Naive thymus-derived CD8-positive, alpha-beta T cell (primary cell): ENCODE results near the gene BMPER. TPM values are rescaled to one million over a fixed set of nuclear protein-coding genes. Genes with fewer than 3 reads are reported as not detected.
A peak's percentile ranks its signal among the peaks of the same experiment; 100 is the strongest.
"Not testable (repeated sequence)": the region's sequence is repeated elsewhere in the genome, so short reads cannot be mapped to it uniquely, and the experiment has no call there.

Source experiments
- ATAC-seq, 2 donors: fragments of 150-1000 bp; cut with Tn5 transposase in 1 of 2; sonication (Bioruptor Pico), chemical (Tn5 transposase) in 1 of 2; 1 replicate in 1 of 2; 2 replicates in 1 of 2; pipeline ENCODE4 v1.10.0; 2021; ENCODE audit warnings: mild to moderate bottlenecking in 2 of 2, moderate library complexity in 2 of 2
- POLR2A ChIA-PET: fragments of 350-600 bp; sonication (Branson Sonifier 250); formaldehyde crosslinking; loops from one replicate; lab custom pipeline; 2021; ENCODE audit warnings: antibody characterized with exemption; lab: Charles Lee
- DNase-seq, 10 donors: peaks; one replicate each; pipeline versions ENCODE4 v3.0.0 to v3.0.0-alpha.2; 2020 to 2022
- H3K27ac Mint-ChIP-seq, 10 donors: one replicate each; pipeline ENCODE4 v1.8.0; 2020 to 2022; ENCODE audit warnings: mild to moderate bottlenecking in 10 of 10, mixed read lengths in 10 of 10, moderate library complexity in 4 of 10, inconsistent platforms in 1 of 10
- H3K27me3 Mint-ChIP-seq, 5 donors: one replicate each; pipeline ENCODE4 v1.8.0; 2021 to 2022; ENCODE audit warnings: mixed read lengths in 5 of 5
- H3K36me3 Mint-ChIP-seq, 3 donors: one replicate each; pipeline ENCODE4 v1.8.0; 2020 to 2022; ENCODE audit warnings: mixed read lengths in 3 of 3, mild to moderate bottlenecking in 2 of 3, inconsistent platforms in 1 of 3
- H3K4me1 Mint-ChIP-seq, 4 donors: one replicate each; pipeline ENCODE4 v1.8.0; 2021 to 2022; ENCODE audit warnings: mixed read lengths in 4 of 4
- H3K4me3 Mint-ChIP-seq, 10 donors: one replicate each; pipeline ENCODE4 v1.8.0; 2020 to 2022; ENCODE audit warnings: mild to moderate bottlenecking in 10 of 10, mixed read lengths in 10 of 10, moderate library complexity in 6 of 10, inconsistent platforms in 1 of 10
- H3K9me3 Mint-ChIP-seq, 9 donors: one replicate each; pipeline ENCODE4 v1.8.0; 2020 to 2022; ENCODE audit warnings: mixed read lengths in 9 of 9, mild to moderate bottlenecking in 3 of 9, inconsistent platforms in 1 of 9, moderate library complexity in 1 of 9
- polyA plus RNA-seq, 3 donors: library from polyadenylated mRNA; unstranded; fragments of 300-500 nt; fragmentation: Illumina TruSeq; gene quantifications; one replicate each; pipeline ENCODE4 v1.2.3, GENCODE V29; 2021
- total RNA-seq, 8 experiments: library from RNA in 2 of 8; stranded (reverse) in 2 of 8; gene quantifications; one replicate each; pipeline ENCODE4 v1.2.3 and lab custom pipeline; 2021 to 2026

The BMPER gene
- total and polyA plus RNA-seq, 5 experiments from 2014 or later: not detected

DNA sequence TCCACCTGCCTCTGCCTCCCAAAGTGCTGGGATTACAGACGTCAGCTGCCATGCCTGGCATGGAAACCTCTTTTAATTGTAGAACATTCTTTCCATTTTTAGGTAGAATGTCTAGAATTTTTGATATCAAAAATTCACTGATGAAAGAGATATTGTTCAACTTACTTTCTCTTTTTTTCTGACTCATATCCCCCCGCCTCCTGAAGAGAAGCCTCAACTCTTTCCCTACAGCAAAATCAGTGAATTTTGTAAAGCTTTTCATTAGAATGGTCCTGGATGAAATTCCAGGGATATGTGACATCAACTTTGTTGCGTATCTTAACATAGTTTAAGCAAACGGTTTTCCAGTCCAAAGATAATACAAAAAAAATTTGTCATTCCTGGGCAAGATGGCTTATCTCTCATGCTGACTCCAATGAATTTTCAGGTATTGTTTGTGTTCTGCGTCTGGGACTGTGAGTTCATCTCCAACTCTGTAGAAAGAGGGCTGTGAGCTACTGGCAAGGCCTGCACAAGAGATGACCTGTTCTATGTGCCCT, 256.8 kb downstream of the BMPER start:
- no peak for DNase-seq
- no peak overlapping the region for H3K27ac Mint-ChIP-seq
- no peak overlapping the region for H3K4me3 Mint-ChIP-seq
- no peak for ATAC-seq
- no peaks in the 10 kb centered on the region for H3K27me3 Mint-ChIP-seq
- no peaks in the 10 kb centered on the region for H3K4me1 Mint-ChIP-seq
- POLR2A ChIA-PET: no interaction called here
- H3K9me3 Mint-ChIP-seq: peaks cover 0 to 19% (median 8%) of the 10 kb centered on the region in 9 donors
- H3K36me3 Mint-ChIP-seq: no peaks in the 10 kb centered on the region

DNA sequence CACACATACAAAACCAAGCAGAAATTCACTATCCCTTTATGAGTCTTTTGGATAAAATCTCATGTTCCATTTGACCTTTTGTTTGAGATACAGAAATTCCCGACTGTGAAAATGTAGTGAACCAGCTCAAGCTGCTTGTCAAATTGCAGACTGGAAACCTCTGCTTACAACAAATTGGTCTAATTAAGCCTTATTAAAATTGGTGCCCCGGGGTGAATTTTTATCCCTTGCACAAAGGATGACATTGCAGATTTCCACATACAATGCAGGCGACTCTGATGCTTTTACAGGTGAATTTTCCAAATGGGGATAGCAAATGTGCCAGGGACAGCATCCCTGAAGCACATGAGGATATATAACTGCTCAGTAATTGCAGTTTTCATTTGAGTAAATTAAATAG, 257.3 kb downstream of the BMPER start:
- POLR2A ChIA-PET: no interaction called here
- Mint-ChIP-seq H3K36me3 (no peaks in the 10 kb centered on the region), H3K27me3 (no peaks in the 10 kb centered on the region), H3K4me3 (no peak overlapping the region), H3K4me1 (no peaks in the 10 kb centered on the region), H3K9me3 (peaks cover 0 to 13% (median 5%) of the 10 kb centered on the region in 9 donors), H3K27ac (no peak overlapping the region)
- no peak for DNase-seq
- ATAC-seq: no peak

DNA sequence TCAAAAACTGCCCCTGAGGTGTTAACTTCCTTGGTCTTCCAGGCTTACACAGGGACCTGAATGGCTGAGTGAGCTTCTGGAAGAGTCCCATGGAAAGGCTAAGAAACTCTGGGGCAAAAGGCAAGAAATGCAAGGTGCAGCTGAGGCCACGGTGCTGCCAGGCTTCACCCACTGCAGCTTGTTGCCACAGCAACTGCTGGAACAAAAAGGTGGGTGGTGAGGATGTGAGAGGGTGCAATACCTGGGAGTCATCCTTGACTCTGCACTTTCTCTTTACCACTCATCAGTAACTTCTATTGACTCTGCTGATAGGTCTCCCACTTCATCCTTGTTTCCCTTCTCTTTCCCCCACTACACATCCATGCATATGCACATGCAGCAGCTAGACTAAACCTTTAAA, 258.6 kb downstream of the BMPER start:
- Mint-ChIP-seq H3K27me3 (no peaks in the 10 kb centered on the region), H3K4me3 (no peak overlapping the region), H3K4me1 (no peaks in the 10 kb centered on the region), H3K27ac (no peak overlapping the region), H3K36me3 (no peaks in the 10 kb centered on the region), H3K9me3 (peaks cover 1 to 20% (median 8%) of the 10 kb centered on the region in 9 donors)
- DNase-seq (no peak), ATAC-seq (no peak)
- POLR2A ChIA-PET: no interaction called here

DNA sequence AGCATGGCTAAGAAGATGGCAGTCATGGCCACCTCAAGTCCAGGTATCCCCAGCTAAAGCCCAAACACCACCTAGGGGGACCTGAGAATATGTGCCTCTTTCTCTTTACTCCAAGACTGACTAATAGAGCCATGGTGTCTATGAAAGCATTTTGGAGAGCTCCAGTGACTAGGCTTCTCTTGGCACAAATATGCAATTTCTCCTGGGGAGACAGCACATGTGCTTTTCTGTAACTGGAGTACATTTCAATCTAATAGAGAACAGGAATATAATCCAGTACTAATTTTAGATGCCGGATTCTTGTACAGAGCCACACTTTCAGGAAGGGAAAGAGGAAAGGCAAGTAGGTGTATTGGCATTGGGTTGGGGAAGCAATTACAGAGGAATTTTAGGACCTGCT, 260.1 kb downstream of the BMPER start:
- Mint-ChIP-seq H3K36me3 (no peaks in the 10 kb centered on the region), H3K9me3 (peaks cover 2 to 26% (median 7%) of the 10 kb centered on the region in 9 donors), H3K4me1 (no peaks in the 10 kb centered on the region), H3K27me3 (no peaks in the 10 kb centered on the region), H3K4me3 (no peak overlapping the region), H3K27ac (no peak overlapping the region)
- no peak for ATAC-seq
- POLR2A ChIA-PET: no interaction called here
- no peak for DNase-seq

- Mint-ChIP-seq H3K4me3 (no peak overlapping the region), H3K9me3 (peaks cover 2 to 26% (median 7%) of the 10 kb centered on the region in 9 donors), H3K27me3 (no peaks in the 10 kb centered on the region), H3K36me3 (no peaks in the 10 kb centered on the region), H3K27ac (no peak overlapping the region), H3K4me1 (no peaks in the 10 kb centered on the region)
- POLR2A ChIA-PET: no interaction called here
- ATAC-seq (no peak), DNase-seq (no peak)
Observed at GRCh38 chr7:34165927-34166550, 260.7 kb downstream of the BMPER start.

GRCh38 chr7:34168013-34168412, 262.7 kb downstream of the BMPER start:
- no peak overlapping the region for H3K27ac Mint-ChIP-seq
- H3K9me3 Mint-ChIP-seq: peaks cover 2 to 26% (median 4%) of the 10 kb centered on the region in 9 donors
- ATAC-seq (no peak), DNase-seq (no peak)
- POLR2A ChIA-PET: no interaction called here
- H3K27me3 Mint-ChIP-seq: no peaks in the 10 kb centered on the region
- no peak overlapping the region for H3K4me3 Mint-ChIP-seq
- no peaks in the 10 kb centered on the region for H3K4me1 Mint-ChIP-seq
- H3K36me3 Mint-ChIP-seq: no peaks in the 10 kb centered on the region

- H3K4me1 Mint-ChIP-seq, H3K27ac Mint-ChIP-seq, H3K36me3 Mint-ChIP-seq, H3K4me3 Mint-ChIP-seq, POLR2A ChIA-PET, H3K27me3 Mint-ChIP-seq, DNase-seq, H3K9me3 Mint-ChIP-seq, ATAC-seq: not testable (repeated sequence)
Observed at GRCh38 chr7:34174688-34175616, 269.6 kb downstream of the BMPER start.

- Mint-ChIP-seq H3K36me3 (peaks cover 0 to 8% (median 2%) of the 10 kb centered on the region in 3 donors), H3K4me3 (no peak overlapping the region), H3K27me3 (peaks cover 0 to 3% (median 0%) of the 10 kb centered on the region in 5 donors), H3K27ac (peak overlapping the region in 1 of 10 donors; percentile 65), H3K4me1 (peaks cover 0 to 2% (median 0%) of the 10 kb centered on the region in 4 donors), H3K9me3 (peaks cover 0 to 10% (median 5%) of the 10 kb centered on the region in 9 donors)
- ATAC-seq (no peak), DNase-seq (no peak)
- POLR2A ChIA-PET: no interaction called here
Observed at GRCh38 chr7:34175837-34176236, 270.5 kb downstream of the BMPER start.

DNA sequence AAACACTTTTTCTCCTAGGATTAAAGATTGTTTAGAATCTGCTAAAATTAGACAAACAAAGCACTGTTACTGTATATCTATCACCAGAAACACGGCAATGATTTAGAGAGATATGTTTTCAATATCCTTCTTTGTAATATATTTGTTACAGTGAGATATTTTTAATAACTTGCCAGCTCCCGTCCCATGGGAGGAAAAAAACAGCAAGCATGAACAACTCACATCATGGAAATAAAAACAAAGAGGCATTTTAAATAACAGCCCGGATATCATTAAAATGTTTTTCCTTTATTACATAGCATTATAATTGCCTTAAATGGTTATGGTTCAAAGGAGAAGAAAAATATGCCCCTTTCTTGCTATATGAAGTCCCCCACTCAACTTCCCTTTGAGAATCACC, 272.1 kb downstream of the BMPER start:
- Mint-ChIP-seq H3K27ac (no peak overlapping the region), H3K4me3 (no peak overlapping the region), H3K9me3 (peaks cover 0 to 16% (median 7%) of the 10 kb centered on the region in 9 donors), H3K4me1 (peaks cover 0 to 2% (median 0%) of the 10 kb centered on the region in 4 donors), H3K27me3 (peaks cover 0 to 3% (median 0%) of the 10 kb centered on the region in 5 donors), H3K36me3 (peaks cover 0 to 8% (median 2%) of the 10 kb centered on the region in 3 donors)
- DNase-seq: no peak
- no peak for ATAC-seq
- POLR2A ChIA-PET: no interaction called here

- Mint-ChIP-seq H3K4me1 (no peaks in the 10 kb centered on the region), H3K9me3 (peaks cover 0 to 9% (median 4%) of the 10 kb centered on the region in 9 donors), H3K4me3 (no peak overlapping the region), H3K27me3 (no peaks in the 10 kb centered on the region), H3K27ac (no peak overlapping the region), H3K36me3 (no peaks in the 10 kb centered on the region)
- ATAC-seq: no peak
- POLR2A ChIA-PET: no interaction called here
- DNase-seq: no peak
Observed at GRCh38 chr7:34181271-34181958, 276.1 kb downstream of the BMPER start.

- Mint-ChIP-seq H3K27ac (no peak overlapping the region), H3K9me3 (peaks cover 0 to 9% (median 4%) of the 10 kb centered on the region in 9 donors), H3K27me3 (no peaks in the 10 kb centered on the region), H3K36me3 (no peaks in the 10 kb centered on the region), H3K4me1 (no peaks in the 10 kb centered on the region), H3K4me3 (no peak overlapping the region)
- DNase-seq (no peak), ATAC-seq (no peak)
- POLR2A ChIA-PET: no interaction called here
Observed at GRCh38 chr7:34184466-34184865, 279.1 kb downstream of the BMPER start.

DNA sequence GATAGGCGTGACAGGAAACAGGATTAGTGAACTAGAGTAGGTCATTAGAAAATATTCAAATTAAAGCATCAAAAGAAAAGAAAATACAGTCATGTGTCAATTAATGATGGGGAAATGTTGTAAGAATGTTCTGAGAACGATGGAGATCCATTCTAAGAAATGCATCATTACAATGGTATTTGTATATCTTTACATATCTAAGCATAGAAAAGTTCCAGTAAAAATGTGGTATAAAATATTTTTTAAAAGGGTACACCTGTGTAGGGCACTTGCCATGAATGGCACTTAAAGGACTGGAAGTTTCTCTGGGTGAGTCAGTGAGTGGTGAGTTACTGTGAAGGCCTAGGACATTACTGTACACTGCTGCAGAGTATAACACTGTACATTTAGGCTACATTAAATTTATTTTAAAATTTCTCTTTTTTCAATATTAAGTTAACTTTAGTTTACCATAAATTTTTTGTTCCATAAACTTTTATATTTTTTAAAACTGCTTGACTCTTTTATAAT, 282.5 kb downstream of the BMPER start:
- no peak for DNase-seq
- Mint-ChIP-seq H3K36me3 (no peaks in the 10 kb centered on the region), H3K4me3 (no peak overlapping the region), H3K27ac (no peak overlapping the region), H3K9me3 (peaks cover 0 to 11% (median 2%) of the 10 kb centered on the region in 9 donors), H3K27me3 (peaks cover 0 to 3% (median 0%) of the 10 kb centered on the region in 5 donors), H3K4me1 (no peaks in the 10 kb centered on the region)
- POLR2A ChIA-PET: no interaction called here
- no peak for ATAC-seq
